Mucosa of descending colon (tissue), 3 donors: ENCODE results near the gene LYST. TPM values are rescaled to one million over a fixed set of nuclear protein-coding genes. Genes with fewer than 3 reads are reported as not detected.

Experiments used
- ATAC-seq: fragments of 200-7000 bp; cut with Tn5 transposase; one replicate; pipeline ENCODE4 v1.9.1; 2020; ENCODE audit warnings: mild to moderate bottlenecking, moderate library complexity
- DNase-seq, 3 donors: peaks; one replicate each; pipeline ENCODE4 v3.0.0-alpha.2; 2020
- H3K36me3 ChIP-seq: fragments of 200-600 bp; one replicate; pipeline ENCODE4 v1.8.0; 2021; ENCODE audit warnings: low read depth, mild to moderate bottlenecking
- H3K4me1 ChIP-seq: fragments of 200-600 bp; one replicate; pipeline ENCODE4 v1.8.0; 2021; ENCODE audit warnings: low read depth, mild to moderate bottlenecking
- H3K4me3 ChIP-seq: fragments of 200-600 bp; one replicate; pipeline ENCODE4 v1.8.0; 2021; ENCODE audit warnings: mild to moderate bottlenecking
- H3K9me3 ChIP-seq: fragments of 200-600 bp; one replicate; pipeline ENCODE4 v1.8.0; 2021; ENCODE audit warnings: mild to moderate bottlenecking
- intact Hi-C, 2 donors: fragments of 100-400 bp; cut with DNase I in 1 of 2; cut with micrococcal nuclease in 1 of 2; formaldehyde crosslinking; loops; one replicate each; pipeline versions ENCODE4 v1.11.0 to v1.11.1; 2022; cut with DNase I, micrococcal nuclease
- total RNA-seq, 3 donors: library from RNA; stranded (reverse); fragmentation: NEBNext Ultra II Directional in 2 of 3; extraction: Animal tissue kit (Norgen Biotek cat#: 25700) in 2 of 3; gene quantifications; one replicate each; pipeline versions ENCODE4 v1.2.1 to v1.2.4, GENCODE V29; 2021 to 2023
- TF ChIP-seq, protein P1 (sequence below): fragments of 200-600 bp; IDR thresholded peaks from one replicate; pipeline ENCODE4 v1.8.0; 2022; ENCODE audit warnings: antibody characterized with exemption, mild to moderate bottlenecking
- donor health status: DM: no; HTN: no; CAD: no; lungs with moderate emphysema.
- donor health status: DM: no; HTN: no; CAD: no.
- donor health status: DM: no; HTN: yes; CAD: no.

Gene LYST
- total RNA-seq, 3 donors from 2014 or later: 24.0 to 32.3 (median 26.7) TPM

GRCh38 chr1:235721982-235722381 lies 144.7 kb downstream of the LYST start:
- no peak overlapping the region for H3K4me3 ChIP-seq
- ATAC-seq: no peak
- intact Hi-C loops: no loop called here
- no peaks in the 10 kb centered on the region for H3K9me3 ChIP-seq
- no peaks in the 10 kb centered on the region for H3K4me1 ChIP-seq
- DNase-seq: no peak
- no peaks in the 10 kb centered on the region for H3K36me3 ChIP-seq
- TF ChIP-seq, protein P1, sequence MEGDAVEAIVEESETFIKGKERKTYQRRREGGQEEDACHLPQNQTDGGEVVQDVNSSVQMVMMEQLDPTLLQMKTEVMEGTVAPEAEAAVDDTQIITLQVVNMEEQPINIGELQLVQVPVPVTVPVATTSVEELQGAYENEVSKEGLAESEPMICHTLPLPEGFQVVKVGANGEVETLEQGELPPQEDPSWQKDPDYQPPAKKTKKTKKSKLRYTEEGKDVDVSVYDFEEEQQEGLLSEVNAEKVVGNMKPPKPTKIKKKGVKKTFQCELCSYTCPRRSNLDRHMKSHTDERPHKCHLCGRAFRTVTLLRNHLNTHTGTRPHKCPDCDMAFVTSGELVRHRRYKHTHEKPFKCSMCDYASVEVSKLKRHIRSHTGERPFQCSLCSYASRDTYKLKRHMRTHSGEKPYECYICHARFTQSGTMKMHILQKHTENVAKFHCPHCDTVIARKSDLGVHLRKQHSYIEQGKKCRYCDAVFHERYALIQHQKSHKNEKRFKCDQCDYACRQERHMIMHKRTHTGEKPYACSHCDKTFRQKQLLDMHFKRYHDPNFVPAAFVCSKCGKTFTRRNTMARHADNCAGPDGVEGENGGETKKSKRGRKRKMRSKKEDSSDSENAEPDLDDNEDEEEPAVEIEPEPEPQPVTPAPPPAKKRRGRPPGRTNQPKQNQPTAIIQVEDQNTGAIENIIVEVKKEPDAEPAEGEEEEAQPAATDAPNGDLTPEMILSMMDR: no peak

GRCh38 chr1:235720544-235720943 lies 146.2 kb downstream of the LYST start:
- TF ChIP-seq, protein P1: no peak
- no peak for ATAC-seq
- Histone ChIP-seq H3K4me3 (no peak overlapping the region), H3K9me3 (no peaks in the 10 kb centered on the region), H3K36me3 (no peaks in the 10 kb centered on the region), H3K4me1 (no peaks in the 10 kb centered on the region)
- intact Hi-C loops: no loop called here
- DNase-seq: no peak

DNA sequence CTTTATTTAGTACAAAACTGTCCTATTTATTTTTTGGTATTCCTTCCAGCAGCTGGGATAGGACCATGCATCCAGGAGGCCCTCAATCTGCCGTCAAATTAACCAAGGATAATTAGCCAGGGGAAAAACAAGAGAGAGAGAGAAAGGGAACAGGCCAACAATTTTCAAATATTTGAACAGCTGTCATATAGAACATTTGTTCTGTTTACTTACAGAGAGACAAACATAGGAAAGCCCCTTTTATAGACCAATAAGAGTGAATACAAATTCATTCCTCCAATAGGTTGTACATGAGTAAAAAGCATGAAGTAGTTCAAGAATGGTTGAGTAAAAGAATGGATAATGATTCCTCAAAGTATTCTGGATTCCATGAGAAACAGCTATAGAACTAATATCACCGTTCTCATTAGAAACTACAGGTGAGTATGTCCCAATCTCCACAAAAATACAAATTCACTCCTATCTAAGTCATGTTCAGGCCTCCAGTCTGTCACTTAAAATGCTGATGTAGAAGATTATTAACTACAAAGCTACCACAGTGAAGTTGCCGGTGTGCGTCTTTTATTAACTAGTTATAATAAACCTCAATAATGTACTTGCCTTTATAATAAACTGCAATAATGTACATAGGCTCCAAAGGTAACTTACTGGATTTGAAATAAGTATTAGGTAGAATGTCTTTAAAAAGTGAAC lies 152.4 kb downstream of the LYST start:
- H3K9me3 ChIP-seq: no peaks in the 10 kb centered on the region
- H3K36me3 ChIP-seq: no peaks in the 10 kb centered on the region
- no peaks in the 10 kb centered on the region for H3K4me1 ChIP-seq
- intact Hi-C loops: no loop called here
- ATAC-seq (peak; percentile 87), DNase-seq (no peak)
- no peak overlapping the region for H3K4me3 ChIP-seq
- TF ChIP-seq, protein P1: no peak

DNA sequence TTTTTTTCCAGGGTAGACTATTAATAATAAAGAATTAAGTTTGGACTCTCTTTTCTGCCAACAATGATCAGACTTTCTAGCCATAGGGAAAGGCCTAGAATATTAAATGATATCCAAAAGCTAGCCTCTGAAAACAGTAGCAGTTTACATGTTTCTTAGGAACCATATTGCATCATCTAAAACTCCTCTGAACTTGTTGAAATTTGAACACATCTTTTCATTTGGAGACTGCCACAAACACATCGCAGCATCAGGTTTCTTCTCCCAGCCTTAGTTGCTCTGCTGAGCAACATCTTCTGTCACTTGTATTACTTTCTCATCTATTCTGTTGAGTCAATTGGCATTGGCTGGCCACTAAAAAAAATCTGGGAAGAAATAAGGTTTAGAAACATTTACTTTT lies 153.9 kb downstream of the LYST start:
- intact Hi-C loops: no loop called here
- DNase-seq (no peak), ATAC-seq (no peak)
- H3K9me3 ChIP-seq: no peaks in the 10 kb centered on the region
- H3K4me3 ChIP-seq: no peak overlapping the region
- H3K36me3 ChIP-seq: no peaks in the 10 kb centered on the region
- no peaks in the 10 kb centered on the region for H3K4me1 ChIP-seq
- TF ChIP-seq, protein P1: no peak

GRCh38 chr1:235710687-235711086 lies 156.0 kb downstream of the LYST start:
- Histone ChIP-seq H3K9me3 (no peaks in the 10 kb centered on the region), H3K4me3 (no peak overlapping the region), H3K4me1 (no peaks in the 10 kb centered on the region), H3K36me3 (no peaks in the 10 kb centered on the region)
- TF ChIP-seq, protein P1: no peak
- ATAC-seq: no peak
- intact Hi-C loops: no loop called here
- no peak for DNase-seq

GRCh38 chr1:235709018-235709417 lies 157.7 kb downstream of the LYST start:
- Histone ChIP-seq H3K9me3 (no peaks in the 10 kb centered on the region), H3K4me3 (no peak overlapping the region), H3K36me3 (no peaks in the 10 kb centered on the region), H3K4me1 (no peaks in the 10 kb centered on the region)
- TF ChIP-seq, protein P1: no peak
- no peak for ATAC-seq
- DNase-seq: no peak
- intact Hi-C loops: no loop called here
